BLaER1 treated with 17β-estradiol and CSF1 and Interleukin-3, amounts not matched to agents 10 nM and 100 nM (cell line): ENCODE results near the gene LIN54.

ENCODE experiments used
- H3K27ac ChIP-seq, 11 experiments: shearing (Covaris generic); formaldehyde crosslinking; 2 replicates each; pipeline ENCODE4 v1.8.1; 2022
- H3K27me3 ChIP-seq, 11 experiments: shearing (Covaris generic); formaldehyde crosslinking; 2 replicates each; pipeline ENCODE4 v1.8.1; 2022
- H3K36me3 ChIP-seq, 11 experiments: shearing (Covaris generic); formaldehyde crosslinking; 2 replicates each; pipeline ENCODE4 v1.8.1; 2022
- H3K4me1 ChIP-seq, 10 experiments: shearing (Covaris generic); formaldehyde crosslinking; 2 replicates each; pipeline ENCODE4 v1.8.1; 2022
- H3K4me2 ChIP-seq, 11 experiments: shearing (Covaris generic); formaldehyde crosslinking; 2 replicates each; pipeline ENCODE4 v1.8.1; 2022
- H3K4me3 ChIP-seq, 10 experiments: shearing (Covaris generic); formaldehyde crosslinking; 2 replicates each; pipeline ENCODE4 v1.8.1; 2022
- H3K9ac ChIP-seq, 11 experiments: shearing (Covaris generic); formaldehyde crosslinking; 2 replicates each; pipeline ENCODE4 v1.8.1; 2022
- H3K9me3 ChIP-seq, 11 experiments: shearing (Covaris generic); formaldehyde crosslinking; replicated peaks in 1 of 11; 2 replicates each; pipeline ENCODE4 v1.8.1; 2022
- H4K20me1 ChIP-seq, 11 experiments: shearing (Covaris generic); formaldehyde crosslinking; 2 replicates each; pipeline ENCODE4 v1.8.1; 2022
- Cebpa-rat ChIP-seq, 11 experiments: shearing (Covaris generic); IDR thresholded peaks; 2 replicates each; pipeline ENCODE4 v1.8.1; 2022

LIN54 gene

GRCh38 chr4:82898322-82899243 lies 112.0 kb downstream of the LIN54 start:
- peak overlapping the region; percentile 74 to 97 (median 87) for H3K4me2 ChIP-seq

GRCh38 chr4:82896755-82897154 lies 113.9 kb downstream of the LIN54 start:
- H3K27ac ChIP-seq = no peak overlapping the region
- H3K4me3 ChIP-seq = no peak overlapping the region; a peak in 1 of 20 replicates
- H3K9ac ChIP-seq = peak overlapping the region in 1 of 11 experiments; percentile 22; a peak in 1 of 22 replicates
- peaks cover 9 to 60% (median 39%) of the 10 kb centered on the region in 11 experiments; a peak in 19 of 22 replicates for H4K20me1 ChIP-seq
- H3K9me3 ChIP-seq = no peaks in the 10 kb centered on the region
- H3K4me2 ChIP-seq = peak overlapping the region in 9 of 11 experiments; percentile 66 to 97 (median 87); a peak in 11 of 22 replicates
- H3K36me3 ChIP-seq = peaks cover 44 to 56% (median 51%) of the 10 kb centered on the region in 11 experiments
- TF ChIP-seq Cebpa-rat (IDR thresholded peaks at IDR 0.05) = no peak
- H3K27me3 ChIP-seq = no peaks in the 10 kb centered on the region
- H3K4me1 ChIP-seq = peaks cover 24 to 55% (median 41%) of the 10 kb centered on the region in 10 experiments

More at GRCh38 chr4:82898322-82899243, 112.0 kb downstream of the LIN54 start:
- Histone ChIP-seq H4K20me1 (peaks cover 9 to 54% (median 37%) of the 10 kb centered on the region in 11 experiments; a peak in 19 of 22 replicates), H3K4me3 (peak overlapping the region; percentile 65 to 83 (median 74)), H3K27me3 (no peaks in the 10 kb centered on the region), H3K9me3 (no peaks in the 10 kb centered on the region), H3K4me1 (peaks cover 22 to 49% (median 36%) of the 10 kb centered on the region in 10 experiments), H3K9ac (peak overlapping the region; percentile 81 to 91 (median 88)), H3K27ac (peak overlapping the region; percentile 85 to 95 (median 92); a peak in 20 of 22 replicates), H3K36me3 (peaks cover 36 to 44% (median 41%) of the 10 kb centered on the region in 11 experiments)
- TF ChIP-seq Cebpa-rat (IDR thresholded peaks at IDR 0.05) = no peak

- no peak for TF ChIP-seq Cebpa-rat (IDR thresholded peaks at IDR 0.05)
- H4K20me1 ChIP-seq = peaks cover 16 to 70% (median 38%) of the 10 kb centered on the region in 11 experiments; a peak in 19 of 22 replicates
- H3K4me1 ChIP-seq = peaks cover 29 to 58% (median 41%) of the 10 kb centered on the region in 10 experiments
- H3K4me2 ChIP-seq = no peak overlapping the region
- no peaks in the 10 kb centered on the region for H3K9me3 ChIP-seq
- H3K4me3 ChIP-seq = no peak overlapping the region
- H3K27ac ChIP-seq = no peak overlapping the region
- H3K36me3 ChIP-seq = peaks cover 44 to 56% (median 51%) of the 10 kb centered on the region in 11 experiments
- no peak overlapping the region for H3K9ac ChIP-seq
- no peaks in the 10 kb centered on the region for H3K27me3 ChIP-seq
Observed at GRCh38 chr4:82893942-82894341, 116.7 kb downstream of the LIN54 start.

GRCh38 chr4:82892467-82892802 lies 118.2 kb downstream of the LIN54 start:
- Histone ChIP-seq H3K4me3 (no peak overlapping the region), H3K9ac (peak overlapping the region in 4 of 11 experiments; percentile 93 to 96 (median 94); a peak in 6 of 22 replicates), H3K27ac (peak overlapping the region in 1 of 11 experiments; percentile 96; a peak in 1 of 22 replicates), H3K36me3 (peaks cover 44 to 56% (median 49%) of the 10 kb centered on the region in 11 experiments), H3K4me1 (peaks cover 26 to 52% (median 40%) of the 10 kb centered on the region in 10 experiments), H3K9me3 (no peaks in the 10 kb centered on the region), H3K4me2 (peak overlapping the region in 9 of 11 experiments; percentile 70 to 91 (median 84); a peak in 15 of 22 replicates), H4K20me1 (peaks cover 17 to 70% (median 33%) of the 10 kb centered on the region in 11 experiments; a peak in 20 of 22 replicates), H3K27me3 (no peaks in the 10 kb centered on the region)
- TF ChIP-seq Cebpa-rat (IDR thresholded peaks at IDR 0.05) = no peak

- TF ChIP-seq Cebpa-rat (IDR thresholded peaks at IDR 0.05) = no peak
- H3K27ac ChIP-seq = peak overlapping the region; percentile 84 to 96 (median 93)
- peaks cover 38 to 51% (median 44%) of the 10 kb centered on the region in 11 experiments for H3K36me3 ChIP-seq
- no peaks in the 10 kb centered on the region for H3K9me3 ChIP-seq
- peak overlapping the region; percentile 68 to 92 (median 82) for H3K4me3 ChIP-seq
- peak overlapping the region; percentile 82 to 98 (median 93) for H3K9ac ChIP-seq
- H4K20me1 ChIP-seq = peaks cover 12 to 70% (median 33%) of the 10 kb centered on the region in 11 experiments; a peak in 20 of 22 replicates
- peak overlapping the region; percentile 70 to 91 (median 84) for H3K4me2 ChIP-seq
- H3K4me1 ChIP-seq = peaks cover 21 to 47% (median 35%) of the 10 kb centered on the region in 10 experiments
- H3K27me3 ChIP-seq = no peaks in the 10 kb centered on the region
Observed at GRCh38 chr4:82891707-82892466, 118.7 kb downstream of the LIN54 start.

- peaks cover 7 to 70% (median 34%) of the 10 kb centered on the region in 11 experiments; a peak in 18 of 22 replicates for H4K20me1 ChIP-seq
- H3K4me3 ChIP-seq = peak within 1 kb of the TSS; percentile 68 to 92 (median 82)
- peaks cover 31 to 49% (median 39%) of the 10 kb centered on the region in 11 experiments for H3K36me3 ChIP-seq
- H3K9me3 ChIP-seq = no peaks in the 10 kb centered on the region
- peaks cover 18 to 48% (median 32%) of the 10 kb centered on the region in 10 experiments for H3K4me1 ChIP-seq
- H3K27me3 ChIP-seq = no peaks in the 10 kb centered on the region
- H3K9ac ChIP-seq = peak within 1 kb of the TSS; percentile 82 to 98 (median 93)
- peak within 1 kb of the TSS; percentile 78 to 93 (median 88) for H3K4me2 ChIP-seq
- H3K27ac ChIP-seq = peak within 1 kb of the TSS; percentile 84 to 96 (median 93)
- TF ChIP-seq Cebpa-rat (IDR thresholded peaks at IDR 0.05) = no peak
Observed at GRCh38 chr4:82890901-82891706, 119.5 kb downstream of the LIN54 start, which contains the start of gene SEC31A. TSS of gene SEC31A (minus strand) at chr4:82891153. CDS start at chr4:82881936, 9,217 bp downstream.

GRCh38 chr4:82890528-82890900 lies 120.1 kb downstream of the LIN54 start:
- Histone ChIP-seq H3K4me2 (peak overlapping the region; percentile 66 to 93 (median 88)), H4K20me1 (peaks cover 8 to 71% (median 40%) of the 10 kb centered on the region in 11 experiments; a peak in 17 of 22 replicates), H3K4me1 (peaks cover 18 to 54% (median 32%) of the 10 kb centered on the region in 10 experiments), H3K36me3 (peaks cover 25 to 49% (median 34%) of the 10 kb centered on the region in 11 experiments), H3K27me3 (no peaks in the 10 kb centered on the region), H3K9ac (peak overlapping the region; percentile 82 to 98 (median 93)), H3K9me3 (no peaks in the 10 kb centered on the region), H3K4me3 (peak overlapping the region; percentile 68 to 92 (median 82)), H3K27ac (peak overlapping the region; percentile 84 to 96 (median 93))
- no peak for TF ChIP-seq Cebpa-rat (IDR thresholded peaks at IDR 0.05)
